T-helper 2 cell (primary cell): ENCODE measurements around the gene GPR83.
"Not testable (repeated sequence)": the region's sequence is repeated elsewhere in the genome, so short reads cannot be mapped to it uniquely, and the experiment has no call there.

Experiments
- DNase-seq, 5 experiments: peaks; one replicate each; pipeline versions ENCODE4 v3.0.0 to v3.0.0-alpha.2; 2012 to 2022

Gene GPR83

DNA sequence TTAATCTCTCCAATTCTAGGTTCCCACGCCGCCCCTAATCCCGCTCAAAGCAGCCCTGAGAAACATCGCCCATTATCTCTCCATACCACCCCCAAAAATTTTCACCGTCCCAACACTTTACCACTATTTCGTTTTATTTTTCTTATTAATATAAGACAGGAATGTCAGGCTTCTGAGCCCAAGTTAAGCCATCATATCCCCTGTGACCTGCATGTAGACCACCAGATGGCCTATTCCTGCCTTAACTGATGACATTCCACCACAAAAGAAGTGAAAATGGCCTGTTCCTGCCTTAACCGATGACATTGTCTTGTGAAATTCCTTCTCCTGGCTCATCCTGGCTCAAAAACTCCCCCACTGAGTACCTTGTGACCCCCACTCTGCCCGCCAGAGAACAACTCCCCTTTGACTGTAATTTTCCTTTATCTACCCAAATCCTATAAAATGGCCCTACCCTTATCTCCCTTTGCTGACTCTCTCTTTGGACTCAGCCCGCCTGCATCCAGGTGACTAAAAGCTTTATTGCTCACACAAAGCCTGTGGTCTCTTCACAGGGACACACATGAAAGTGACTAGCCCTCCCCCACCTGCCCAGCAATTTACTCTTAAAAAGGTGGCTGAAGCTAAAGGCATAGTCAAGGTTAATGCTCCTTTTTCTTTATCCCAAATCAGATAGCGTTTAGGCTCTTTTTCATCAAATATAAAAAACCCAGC, 50.2 kb downstream of the GPR83 start:
- DNase-seq = not testable (repeated sequence)

DNA sequence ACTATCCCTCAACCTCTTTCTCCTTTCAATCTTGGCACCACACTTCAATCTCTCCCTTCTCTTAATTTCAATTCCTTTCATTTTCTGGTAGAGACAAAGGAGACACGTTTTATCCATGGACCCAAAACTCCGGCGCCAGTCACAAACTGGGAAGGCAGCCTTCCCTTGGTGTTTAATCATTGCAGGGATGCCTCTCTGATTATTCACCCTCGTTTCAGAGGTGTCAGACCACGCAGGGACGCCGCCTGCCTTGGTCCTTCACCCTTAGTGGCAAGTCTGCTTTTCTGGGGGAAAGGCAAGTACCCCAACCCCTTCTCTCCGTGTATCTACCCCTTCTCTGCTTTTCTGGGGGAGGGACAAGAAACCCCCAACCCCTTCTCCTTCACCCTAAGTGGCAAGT, 54.9 kb downstream of the GPR83 start:
- DNase-seq = not testable (repeated sequence)

DNA sequence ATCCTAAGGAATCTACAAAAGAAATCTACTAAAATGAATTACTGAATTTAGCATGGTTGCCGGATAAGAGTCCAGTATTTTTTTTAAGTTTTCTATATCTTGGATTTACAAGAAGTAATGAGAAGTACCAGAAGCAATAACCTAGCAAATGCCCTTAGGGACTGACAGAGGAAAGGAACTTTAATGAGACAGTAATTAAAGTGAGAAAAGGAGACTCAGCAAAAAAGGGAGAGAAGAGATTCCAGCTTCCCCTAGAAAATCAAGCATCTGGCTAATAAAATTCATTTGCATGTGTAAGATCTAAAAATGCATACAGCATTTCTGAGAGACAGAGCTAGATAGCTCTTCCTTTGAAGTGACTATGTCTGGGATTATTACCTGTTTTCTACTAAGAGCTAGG, 57.7 kb downstream of the GPR83 start:
- no peak for DNase-seq

DNA sequence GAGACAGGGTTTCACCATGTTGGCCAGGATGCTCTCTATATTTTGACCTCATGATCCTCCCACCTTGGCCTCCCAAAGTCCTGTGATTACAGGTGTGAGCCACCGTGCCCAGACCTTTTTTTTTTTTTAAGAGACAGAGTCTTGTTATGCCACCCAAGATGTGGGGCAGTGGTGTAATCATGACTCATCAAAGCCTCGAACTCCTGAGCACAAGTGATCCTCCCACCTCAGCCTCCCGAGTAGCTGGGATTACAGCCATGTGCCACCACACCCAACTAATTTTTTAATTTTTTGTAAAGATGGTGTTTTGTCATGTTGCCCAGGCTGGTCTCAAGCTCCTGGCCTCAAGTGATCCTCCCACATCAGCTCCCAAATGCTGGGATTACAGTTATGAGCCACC, 59.0 kb downstream of the GPR83 start:
- no peak for DNase-seq

DNA sequence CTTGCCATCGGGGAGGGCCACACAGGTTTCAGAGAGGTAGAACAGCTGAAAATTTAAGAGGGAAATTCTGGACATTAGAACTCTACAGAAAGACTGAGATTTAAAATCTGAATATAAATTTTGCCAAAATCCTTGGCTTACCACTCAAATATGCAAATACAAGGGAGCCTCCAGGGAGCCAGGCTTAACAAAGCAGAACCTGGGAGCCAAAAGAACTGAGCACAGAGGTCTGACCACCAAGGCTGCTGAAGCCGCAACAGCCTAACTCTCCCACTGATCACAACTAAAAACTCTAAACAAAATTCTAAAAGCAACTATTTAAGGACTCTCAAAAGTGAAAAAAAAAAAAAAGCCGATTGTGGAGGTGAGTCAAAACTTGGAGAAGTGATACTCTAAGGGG, 62.6 kb downstream of the GPR83 start:
- no peak for DNase-seq

DNA sequence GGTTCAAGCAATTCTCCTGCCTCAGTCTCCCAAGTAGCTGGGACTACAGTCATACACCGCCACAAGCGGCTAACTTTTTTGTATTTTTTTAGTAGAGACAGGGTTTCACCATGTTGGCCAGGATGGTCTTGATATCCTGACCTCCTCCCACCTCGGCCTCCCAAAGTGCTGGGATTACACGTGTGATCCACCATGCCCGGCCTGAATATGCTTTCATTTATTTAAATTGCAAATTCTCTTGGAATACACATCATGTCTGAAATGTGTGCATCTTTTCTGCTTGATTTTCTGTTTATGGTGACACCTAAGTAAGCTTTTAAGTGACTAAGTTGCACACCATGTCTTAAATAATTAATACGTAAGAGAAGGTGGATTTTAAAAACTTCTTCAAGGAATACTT, 65.2 kb downstream of the GPR83 start:
- DNase-seq = no peak

DNA sequence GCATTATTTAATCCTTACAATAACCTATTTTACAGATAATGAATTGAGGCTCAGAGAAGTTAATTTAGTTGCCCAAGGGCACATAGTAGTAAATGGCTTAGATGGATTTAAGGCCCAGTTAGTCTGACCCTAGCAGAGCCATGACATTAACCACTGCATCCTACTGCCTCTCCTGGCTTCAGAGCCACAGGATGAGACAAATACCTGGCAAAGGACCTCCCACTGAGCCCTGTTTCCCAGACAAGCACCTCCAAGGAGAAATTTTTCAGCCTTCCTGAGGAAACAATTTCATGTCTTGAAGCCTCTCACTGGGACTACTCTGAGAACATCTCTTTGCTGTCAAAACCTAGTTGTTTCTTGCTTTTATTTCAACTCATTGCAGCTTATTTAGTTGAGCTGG, 68.4 kb downstream of the GPR83 start:
- DNase-seq = no peak

DNA sequence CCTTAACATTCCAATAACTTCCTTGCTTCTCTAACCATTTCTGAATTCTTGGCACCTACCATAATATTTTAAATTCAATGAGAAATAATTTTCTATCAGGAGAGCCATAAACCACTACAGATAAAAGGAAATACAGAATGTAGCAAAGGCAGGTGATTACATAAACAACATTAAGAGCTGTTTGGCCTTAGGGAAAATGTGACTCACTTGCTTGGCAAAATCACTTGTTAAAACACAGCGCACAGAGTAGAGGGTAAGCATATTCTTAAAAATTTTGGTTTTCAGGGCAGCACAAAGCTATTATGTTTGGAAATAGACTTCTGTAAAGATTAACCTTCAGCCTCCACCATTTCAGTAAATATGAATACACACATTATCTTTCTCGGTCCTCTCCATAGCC, 70.4 kb downstream of the GPR83 start:
- DNase-seq = no peak

DNA sequence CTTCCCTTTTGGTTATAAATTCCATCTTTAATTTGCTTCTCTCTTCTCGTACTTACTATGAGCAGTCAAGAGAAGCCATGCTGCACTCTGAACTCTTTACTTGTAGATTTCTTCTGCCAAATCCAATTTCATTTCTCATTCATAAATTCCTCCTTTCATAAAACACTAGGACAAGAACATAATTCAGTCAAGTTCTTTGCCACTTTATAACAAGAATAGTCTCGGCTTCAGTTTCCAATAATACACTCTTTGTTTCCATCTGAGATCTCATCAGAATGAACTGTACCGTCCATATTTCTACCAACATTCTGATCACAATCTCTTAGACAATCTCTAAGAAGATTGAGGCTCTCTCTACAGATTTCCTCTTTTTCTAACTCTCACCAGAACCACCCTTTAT, 71.7 kb downstream of the GPR83 start:
- DNase-seq = no peak

DNA sequence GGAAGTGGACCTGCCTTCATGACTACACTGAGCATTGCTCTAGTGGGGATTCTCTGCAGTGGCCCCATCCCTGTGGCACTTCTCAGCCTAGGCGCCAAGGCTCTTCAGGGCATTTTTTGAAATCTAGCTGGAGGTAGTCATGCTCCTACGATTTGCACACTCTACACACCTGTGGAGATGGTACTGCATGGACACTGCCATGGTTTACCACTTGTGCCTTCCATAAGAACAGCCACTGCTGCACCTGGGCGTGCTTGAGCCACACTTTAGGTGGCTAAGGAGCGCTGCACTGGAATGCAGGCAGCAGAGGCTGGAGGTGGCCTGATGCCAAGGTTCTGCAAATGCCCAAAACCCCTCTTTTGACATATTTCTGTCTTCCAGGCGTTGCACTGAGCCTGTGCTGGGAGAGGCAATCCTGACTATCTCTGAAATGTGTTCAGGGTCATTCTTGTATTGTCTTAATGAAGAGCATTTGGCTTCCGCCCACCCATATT, 72.6 kb downstream of the GPR83 start:
- DNase-seq = no peak
